H4 (cell line): Measurements from ENCODE around the gene CCR5. TPM values are rescaled to one million over a fixed set of nuclear protein-coding genes. Genes with fewer than 3 reads are reported as not detected.

Experiments used
- DNase-seq: peaks from one replicate; pipeline ENCODE4 v3.0.0-alpha.2; 2015; ENCODE audit warnings: low spot score
- total RNA-seq: library from RNA; depleted of rRNA; stranded (reverse); fragments of >200 nt; shearing (Covaris generic); gene quantifications from 2 replicates; pipeline ENCODE4 v1.2.3, GENCODE V29; 2014

The CCR5 gene
- total RNA-seq, 1 experiment from 2014 or later, result not detected

DNA sequence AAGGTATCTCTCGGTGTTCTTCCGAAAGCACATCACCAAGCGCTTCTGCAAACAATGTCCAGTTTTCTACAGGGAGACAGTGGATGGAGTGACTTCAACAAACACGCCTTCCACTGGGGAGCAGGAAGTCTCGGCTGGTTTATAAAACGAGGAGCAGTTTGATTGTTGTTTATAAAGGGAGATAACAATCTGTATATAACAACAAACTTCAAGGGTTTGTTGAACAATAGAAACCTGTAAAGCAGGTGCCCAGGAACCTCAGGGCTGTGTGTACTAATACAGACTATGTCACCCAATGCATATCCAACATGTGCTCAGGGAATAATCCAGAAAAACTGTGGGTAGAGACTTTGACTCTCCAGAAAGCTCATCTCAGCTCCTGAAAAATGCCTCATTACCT is 12.3 kb upstream of the CCR5 start:
- DNase-seq, result no peak

DNA sequence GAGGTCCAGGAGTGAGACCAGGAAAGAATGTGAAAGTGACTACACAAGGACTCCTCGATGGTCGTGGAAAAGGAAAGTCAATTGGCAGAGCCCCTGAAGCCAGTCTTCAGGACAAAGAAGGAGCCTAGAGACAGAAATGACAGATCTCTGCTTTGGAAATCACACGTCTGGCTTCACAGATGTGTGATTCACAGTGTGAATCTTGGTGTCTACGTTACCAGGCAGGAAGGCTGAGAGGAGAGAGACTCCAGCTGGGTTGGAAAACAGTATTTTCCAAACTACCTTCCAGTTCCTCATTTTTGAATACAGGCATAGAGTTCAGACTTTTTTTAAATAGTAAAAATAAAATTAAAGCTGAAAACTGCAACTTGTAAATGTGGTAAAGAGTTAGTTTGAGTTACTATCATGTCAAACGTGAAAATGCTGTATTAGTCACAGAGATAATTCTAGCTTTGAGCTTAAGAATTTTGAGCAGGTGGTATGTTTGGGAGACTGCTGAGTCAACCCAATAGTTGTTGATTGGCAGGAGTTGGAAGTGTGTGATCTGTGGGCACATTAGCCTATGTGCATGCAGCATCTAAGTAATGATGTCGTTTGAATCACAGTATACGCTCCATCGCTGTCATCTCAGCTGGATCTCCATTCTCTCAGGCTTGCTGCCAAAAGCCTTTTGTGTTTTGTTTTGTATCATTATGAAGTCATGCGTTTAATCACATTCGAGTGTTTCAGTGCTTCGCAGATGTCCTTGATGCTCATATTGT is 10.8 kb upstream of the CCR5 start:
- peak; percentile 10 for DNase-seq

DNA sequence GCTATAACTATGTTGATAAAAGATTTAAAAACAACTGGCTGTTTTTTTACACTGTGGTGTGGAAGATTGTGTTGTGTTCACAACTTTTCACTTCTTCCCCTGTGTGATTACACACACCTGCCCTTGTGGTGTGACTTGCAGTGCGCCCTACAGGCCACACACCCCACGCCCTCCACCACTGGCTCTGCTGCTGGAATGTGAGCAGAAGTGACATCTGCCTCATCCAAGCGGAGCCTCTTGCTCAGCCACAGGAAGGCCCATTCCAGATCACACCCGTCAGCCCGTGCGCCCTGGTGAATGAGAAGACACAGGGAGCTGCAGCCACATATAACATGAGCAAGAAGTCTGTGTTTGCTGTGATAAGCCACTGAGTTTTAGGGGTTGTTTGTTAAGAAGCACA is 9.8 kb upstream of the CCR5 start:
- DNase-seq, result no peak

DNA sequence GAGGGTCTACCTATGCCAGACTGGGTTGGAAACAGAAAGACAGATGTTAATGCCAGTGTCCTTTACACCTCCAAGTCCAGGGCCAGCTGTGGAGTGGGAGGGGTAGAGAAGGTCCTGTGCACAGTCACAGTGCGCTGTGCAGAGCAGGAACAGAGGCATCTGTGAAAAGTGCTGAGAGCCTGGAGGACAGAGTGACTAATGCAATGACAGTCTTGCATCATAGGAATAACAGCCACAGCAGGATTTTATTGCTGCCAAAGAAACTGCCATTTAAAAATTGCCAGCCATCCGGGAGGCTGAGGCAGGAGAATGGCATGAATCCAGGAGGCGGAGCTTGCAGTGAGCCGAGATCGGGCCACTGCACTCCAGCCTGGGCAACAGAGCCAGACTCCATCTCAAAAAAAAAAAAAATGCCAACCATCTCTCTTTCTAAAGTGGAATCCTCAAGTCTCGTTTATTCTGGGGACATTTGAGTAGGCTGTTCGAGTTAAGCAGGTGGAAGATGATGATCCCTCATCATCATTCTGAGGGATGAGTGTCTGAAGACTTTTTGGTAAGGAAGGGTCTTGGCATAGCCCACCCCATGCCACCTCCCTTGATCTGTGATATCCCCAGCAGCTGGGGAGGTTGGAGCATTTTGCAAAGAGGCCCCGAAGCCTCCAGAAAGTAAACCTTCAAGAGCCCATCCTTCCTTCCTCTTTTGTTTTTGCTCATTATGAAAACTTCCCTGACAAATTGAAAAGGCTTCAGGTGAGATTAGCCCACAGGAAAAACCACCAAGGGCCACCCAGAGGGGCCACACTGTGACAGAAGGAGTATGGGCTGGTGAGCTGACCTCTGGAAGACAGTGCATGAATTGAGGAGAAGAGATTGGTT is 9.1 kb upstream of the CCR5 start:
- peak; percentile 77 for DNase-seq

DNA sequence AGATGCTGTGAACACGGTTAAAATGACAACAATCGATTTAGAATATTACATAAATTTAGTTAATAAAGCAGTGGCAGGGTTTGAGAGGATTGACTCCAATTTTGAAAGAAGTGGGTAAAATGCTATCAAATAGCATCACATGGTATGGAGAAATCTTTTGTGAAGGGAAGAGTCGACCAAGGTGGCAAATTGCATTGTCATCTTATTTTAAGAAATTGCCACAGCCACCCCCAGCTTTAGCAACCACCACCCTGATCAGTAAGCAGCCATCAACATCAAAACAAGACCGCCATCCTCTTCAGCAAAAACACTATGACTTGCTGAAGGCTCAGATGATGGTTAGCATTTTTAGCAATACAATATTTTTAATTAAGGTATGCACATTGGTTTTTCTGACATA is 5.7 kb upstream of the CCR5 start:
- no peak for DNase-seq

DNA sequence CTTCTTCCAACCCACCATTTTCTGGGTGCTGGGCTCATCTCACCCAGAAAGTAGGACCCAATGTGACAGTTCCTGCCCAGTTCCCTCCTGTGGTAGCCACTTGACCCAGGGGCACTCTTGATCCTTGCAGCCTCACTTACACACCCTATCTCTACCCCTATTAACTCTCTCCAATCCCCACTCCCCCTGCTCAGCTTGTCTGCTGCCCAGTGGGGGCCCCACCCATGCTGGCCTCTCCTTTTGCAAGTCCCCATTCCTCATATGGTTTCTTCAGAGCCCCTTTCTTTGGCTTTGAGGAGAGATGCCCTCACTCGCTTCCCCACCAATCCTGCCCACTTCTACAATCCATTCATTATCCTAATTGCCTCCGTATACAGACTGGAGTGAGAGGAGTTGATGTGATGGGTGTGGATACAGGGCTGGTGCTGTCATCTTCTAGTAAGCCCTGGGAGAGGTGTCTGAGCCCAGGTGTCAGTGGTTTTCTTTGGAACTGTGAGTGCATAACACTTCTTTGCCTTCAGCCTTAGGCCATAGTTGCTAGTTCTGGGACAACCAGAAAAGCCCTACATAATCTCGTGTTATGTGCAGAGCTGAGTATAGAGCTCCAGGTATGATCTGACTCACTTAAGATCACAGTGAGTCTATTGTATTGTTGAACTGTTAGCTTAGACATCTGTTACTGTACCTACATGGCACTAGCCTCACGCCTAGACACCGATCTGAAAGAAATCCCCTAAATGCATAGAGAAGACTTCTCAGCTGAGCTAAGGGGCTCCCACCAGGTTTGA is 4.8 kb upstream of the CCR5 start:
- DNase-seq, result no peak

DNA sequence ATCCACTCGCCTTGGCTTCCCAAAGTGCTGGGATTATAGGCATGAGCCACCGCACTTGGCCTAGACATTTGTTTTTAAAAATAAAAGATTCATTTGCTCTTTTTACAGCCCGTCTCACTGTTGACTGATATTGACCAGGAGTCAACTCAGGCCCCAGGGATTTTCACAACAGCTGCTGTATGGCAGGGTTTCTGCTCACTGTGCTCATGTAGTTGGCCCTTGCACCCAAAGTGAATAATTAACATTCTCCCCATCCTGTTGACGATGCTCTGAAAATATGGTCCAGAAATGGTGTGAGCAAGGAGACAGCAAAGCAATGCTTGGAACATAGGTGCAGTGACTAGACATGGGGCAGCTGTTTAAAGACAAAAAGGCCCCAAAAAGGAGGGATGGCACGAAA is 2.9 kb upstream of the CCR5 start:
- DNase-seq, result no peak

DNA sequence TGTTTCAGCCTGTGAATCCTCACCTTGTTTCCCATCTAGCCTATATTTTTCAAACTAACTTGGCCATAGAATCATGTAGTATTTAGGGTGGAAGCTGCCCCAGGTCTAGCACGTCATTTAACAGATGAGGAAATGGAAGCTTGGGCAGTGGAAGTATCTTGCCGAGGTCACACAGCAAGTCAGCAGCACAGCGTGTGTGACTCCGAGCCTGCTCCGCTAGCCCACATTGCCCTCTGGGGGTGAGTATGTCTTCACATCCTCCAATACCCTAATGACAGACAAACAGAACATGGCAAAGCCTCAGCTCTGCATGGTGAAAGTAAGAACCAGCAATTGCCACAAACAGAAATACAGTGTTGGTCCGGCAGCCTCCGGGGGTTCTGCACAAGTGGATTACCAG is 2.2 kb upstream of the CCR5 start:
- DNase-seq, result peak; percentile 19

DNA sequence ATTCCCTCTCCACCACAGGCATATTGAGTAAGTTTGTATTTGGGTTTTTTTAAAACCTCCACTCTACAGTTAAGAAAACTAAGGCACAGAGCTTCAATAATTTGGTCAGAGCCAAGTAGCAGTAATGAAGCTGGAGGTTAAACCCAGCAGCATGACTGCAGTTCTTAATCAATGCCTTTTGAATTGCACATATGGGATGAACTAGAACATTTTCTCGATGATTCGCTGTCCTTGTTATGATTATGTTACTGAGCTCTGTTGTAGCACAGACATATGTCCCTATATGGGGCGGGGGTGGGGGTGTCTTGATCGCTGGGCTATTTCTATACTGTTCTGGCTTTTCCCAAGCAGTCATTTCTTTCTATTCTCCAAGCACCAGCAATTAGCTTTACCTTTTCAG is 1.6 kb upstream of the CCR5 start:
- DNase-seq, result no peak

DNA sequence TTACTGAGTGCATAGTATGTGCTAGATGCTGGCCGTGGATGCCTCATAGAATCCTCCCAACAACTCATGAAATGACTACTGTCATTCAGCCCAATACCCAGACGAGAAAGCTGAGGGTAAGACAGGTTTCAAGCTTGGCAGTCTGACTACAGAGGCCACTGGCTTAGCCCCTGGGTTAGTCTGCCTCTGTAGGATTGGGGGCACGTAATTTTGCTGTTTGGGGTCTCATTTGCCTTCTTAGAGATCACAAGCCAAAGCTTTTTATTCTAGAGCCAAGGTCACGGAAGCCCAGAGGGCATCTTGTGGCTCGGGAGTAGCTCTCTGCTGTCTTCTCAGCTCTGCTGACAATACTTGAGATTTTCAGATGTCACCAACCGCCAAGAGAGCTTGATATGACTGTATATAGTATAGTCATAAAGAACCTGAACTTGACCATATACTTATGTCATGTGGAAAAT is 1.0 kb upstream of the CCR5 start:
- DNase-seq, result no peak

DNA sequence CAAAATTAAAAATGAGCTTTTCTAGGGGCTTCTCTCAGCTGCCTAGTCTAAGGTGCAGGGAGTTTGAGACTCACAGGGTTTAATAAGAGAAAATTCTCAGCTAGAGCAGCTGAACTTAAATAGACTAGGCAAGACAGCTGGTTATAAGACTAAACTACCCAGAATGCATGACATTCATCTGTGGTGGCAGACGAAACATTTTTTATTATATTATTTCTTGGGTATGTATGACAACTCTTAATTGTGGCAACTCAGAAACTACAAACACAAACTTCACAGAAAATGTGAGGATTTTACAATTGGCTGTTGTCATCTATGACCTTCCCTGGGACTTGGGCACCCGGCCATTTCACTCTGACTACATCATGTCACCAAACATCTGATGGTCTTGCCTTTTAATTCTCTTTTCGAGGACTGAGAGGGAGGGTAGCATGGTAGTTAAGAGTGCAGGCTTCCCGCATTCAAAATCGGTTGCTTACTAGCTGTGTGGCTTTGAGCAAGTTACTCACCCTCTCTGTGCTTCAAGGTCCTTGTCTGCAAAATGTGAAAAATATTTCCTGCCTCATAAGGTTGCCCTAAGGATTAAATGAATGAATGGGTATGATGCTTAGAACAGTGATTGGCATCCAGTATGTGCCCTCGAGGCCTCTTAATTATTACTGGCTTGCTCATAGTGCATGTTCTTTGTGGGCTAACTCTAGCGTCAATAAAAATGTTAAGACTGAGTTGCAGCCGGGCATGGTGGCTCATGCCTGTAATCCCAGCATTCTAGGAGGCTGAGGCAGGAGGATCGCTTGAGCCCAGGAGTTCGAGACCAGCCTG is 984 bp downstream of the CCR5 start:
- no peak for DNase-seq

DNA sequence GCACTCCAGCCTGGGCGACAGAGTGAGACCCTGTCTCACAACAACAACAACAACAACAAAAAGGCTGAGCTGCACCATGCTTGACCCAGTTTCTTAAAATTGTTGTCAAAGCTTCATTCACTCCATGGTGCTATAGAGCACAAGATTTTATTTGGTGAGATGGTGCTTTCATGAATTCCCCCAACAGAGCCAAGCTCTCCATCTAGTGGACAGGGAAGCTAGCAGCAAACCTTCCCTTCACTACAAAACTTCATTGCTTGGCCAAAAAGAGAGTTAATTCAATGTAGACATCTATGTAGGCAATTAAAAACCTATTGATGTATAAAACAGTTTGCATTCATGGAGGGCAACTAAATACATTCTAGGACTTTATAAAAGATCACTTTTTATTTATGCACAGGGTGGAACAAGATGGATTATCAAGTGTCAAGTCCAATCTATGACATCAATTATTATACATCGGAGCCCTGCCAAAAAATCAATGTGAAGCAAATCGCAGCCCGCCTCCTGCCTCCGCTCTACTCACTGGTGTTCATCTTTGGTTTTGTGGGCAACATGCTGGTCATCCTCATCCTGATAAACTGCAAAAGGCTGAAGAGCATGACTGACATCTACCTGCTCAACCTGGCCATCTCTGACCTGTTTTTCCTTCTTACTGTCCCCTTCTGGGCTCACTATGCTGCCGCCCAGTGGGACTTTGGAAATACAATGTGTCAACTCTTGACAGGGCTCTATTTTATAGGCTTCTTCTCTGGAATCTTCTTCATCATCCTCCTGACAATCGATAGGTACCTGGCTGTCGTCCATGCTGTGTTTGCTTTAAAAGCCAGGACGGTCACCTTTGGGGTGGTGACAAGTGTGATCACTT is 2.0 kb downstream of the CCR5 start:
- DNase-seq, result peak; percentile 25

DNA sequence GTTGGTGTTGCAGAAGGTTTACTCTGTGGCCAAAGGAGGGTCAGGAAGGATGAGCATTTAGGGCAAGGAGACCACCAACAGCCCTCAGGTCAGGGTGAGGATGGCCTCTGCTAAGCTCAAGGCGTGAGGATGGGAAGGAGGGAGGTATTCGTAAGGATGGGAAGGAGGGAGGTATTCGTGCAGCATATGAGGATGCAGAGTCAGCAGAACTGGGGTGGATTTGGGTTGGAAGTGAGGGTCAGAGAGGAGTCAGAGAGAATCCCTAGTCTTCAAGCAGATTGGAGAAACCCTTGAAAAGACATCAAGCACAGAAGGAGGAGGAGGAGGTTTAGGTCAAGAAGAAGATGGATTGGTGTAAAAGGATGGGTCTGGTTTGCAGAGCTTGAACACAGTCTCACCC is 4.0 kb downstream of the CCR5 start:
- DNase-seq, result no peak

DNA sequence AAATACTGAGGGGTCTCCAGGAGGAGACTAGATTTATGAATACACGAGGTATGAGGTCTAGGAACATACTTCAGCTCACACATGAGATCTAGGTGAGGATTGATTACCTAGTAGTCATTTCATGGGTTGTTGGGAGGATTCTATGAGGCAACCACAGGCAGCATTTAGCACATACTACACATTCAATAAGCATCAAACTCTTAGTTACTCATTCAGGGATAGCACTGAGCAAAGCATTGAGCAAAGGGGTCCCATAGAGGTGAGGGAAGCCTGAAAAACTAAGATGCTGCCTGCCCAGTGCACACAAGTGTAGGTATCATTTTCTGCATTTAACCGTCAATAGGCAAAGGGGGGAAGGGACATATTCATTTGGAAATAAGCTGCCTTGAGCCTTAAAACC is 4.5 kb downstream of the CCR5 start:
- no peak for DNase-seq

DNA sequence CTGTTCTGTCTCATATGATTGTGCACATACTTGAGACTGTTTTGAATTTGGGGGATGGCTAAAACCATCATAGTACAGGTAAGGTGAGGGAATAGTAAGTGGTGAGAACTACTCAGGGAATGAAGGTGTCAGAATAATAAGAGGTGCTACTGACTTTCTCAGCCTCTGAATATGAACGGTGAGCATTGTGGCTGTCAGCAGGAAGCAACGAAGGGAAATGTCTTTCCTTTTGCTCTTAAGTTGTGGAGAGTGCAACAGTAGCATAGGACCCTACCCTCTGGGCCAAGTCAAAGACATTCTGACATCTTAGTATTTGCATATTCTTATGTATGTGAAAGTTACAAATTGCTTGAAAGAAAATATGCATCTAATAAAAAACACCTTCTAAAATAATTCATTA is 5.1 kb downstream of the CCR5 start:
- no peak for DNase-seq

DNA sequence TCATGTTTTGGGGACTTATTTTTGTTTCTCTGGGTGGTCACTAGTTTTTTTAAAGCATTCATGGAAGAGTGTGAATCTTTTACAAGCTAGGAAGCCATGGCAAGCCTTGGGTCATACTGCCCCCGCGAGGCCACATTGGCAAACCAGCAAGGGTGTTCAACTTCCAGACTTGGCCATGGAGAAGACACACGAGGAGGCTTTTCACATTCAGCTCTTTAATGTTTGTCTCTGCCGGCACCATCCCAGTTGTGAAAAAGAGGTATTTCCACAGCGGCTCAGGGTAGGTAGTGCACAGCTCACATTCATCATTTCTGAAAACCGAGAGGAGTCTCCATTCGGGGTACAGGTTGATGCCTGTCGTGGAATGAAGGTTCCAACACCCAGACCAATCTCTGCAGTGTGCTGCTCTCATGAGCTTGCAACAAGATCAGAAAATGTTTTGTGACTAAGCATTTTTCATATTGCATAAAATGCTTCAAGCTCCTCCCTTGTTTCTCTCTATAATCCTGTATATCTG is 7.7 kb downstream of the CCR5 start:
- DNase-seq, result peak; percentile 40

DNA sequence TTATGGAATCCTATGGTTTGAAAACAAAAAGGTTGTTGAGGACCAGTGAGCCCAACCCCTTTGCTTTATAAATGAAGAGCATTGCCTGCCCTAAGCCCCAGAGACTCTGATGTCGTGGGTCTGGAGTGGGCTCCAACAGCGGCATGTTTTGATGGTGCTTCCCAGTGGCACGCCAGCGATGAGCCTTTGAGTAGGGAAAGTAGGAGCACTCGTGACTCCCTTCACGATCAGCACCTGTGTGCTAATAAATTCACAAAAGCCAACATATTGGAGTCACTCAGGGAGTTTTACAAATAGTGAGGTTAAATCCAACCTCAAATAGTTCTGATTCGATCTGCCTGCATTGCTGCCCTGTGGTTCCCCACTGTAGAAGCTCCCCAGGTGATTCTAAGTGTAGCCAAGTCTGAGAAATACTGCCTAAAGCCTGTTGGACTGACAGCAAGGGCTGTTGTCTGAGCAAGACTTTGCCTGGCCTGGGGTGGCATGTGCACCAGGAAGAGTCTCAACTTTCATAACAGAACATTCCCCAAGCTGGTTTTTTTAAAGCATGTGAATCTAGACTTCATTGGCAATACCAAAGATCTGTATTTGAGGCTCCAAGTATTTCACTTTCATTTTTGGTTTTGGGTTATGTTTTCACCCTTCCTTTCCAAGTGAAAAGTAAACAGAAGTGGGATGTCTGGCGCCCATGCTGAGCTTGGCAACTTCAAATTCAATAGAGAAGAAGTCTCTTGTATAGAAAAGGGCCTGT is 9.9 kb downstream of the CCR5 start:
- no peak for DNase-seq

DNA sequence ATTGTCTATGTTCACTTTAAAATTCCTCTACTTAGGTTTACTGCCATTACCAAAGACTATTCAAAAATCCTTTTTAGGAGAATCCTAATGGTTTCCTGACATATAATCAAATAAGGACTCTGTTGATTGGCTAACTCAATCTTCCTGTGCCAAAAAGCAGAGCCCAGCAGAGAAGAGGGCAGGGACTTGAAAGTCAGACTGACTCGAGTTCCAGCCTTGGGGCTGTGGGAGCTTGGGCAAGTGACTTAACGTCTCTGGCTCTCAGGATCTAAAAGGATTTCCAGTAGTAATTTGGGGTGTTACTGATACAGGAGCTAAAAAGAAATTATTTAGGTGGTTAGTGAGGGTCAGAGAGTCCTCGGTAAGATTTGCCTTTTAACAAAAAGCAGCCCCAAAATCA is 10.9 kb downstream of the CCR5 start:
- DNase-seq, result no peak

DNA sequence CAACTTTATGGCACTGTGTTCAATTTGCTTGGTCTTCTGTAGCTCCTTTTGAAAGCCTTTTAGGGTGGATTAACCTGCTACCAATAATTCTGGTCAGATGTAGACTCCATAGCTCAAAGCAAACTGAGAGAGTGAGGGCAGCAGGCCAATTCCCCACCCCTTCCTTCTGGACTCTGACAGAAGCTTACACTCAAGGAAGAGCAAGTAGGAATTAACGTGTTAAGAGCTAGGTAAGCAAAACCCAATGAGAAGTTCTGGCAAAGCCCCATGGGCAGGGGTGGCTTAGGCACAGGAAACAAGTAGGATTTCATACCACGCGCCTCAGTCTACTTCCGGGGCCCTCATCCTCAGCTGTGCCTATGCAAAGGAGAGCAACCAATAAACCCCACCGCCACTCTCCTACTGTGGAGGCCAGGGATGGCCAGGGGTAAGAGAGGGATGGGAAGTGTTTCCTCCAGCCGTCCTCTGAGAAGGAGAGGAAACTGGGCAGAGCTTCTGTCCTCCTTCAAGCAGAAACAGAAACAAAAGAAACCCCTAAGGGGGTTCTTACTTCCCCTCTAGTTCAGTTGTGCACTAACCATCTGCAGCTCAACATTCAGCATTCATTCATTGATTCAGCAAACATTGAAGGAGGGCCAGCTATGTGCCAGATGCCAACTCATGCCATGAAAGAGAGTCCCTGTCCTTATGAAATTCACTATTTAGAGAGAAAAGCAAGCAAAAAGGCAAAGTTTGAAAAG is 12.6 kb downstream of the CCR5 start:
- no peak for DNase-seq
